Eye (tissue), 1 donor: ENCODE data around the gene ARFGEF3.
"Not testable (repeated sequence)": the region's sequence is repeated elsewhere in the genome, so short reads cannot be mapped to it uniquely, and the experiment has no call there.

Source experiments
- DNase-seq: peaks from one replicate; pipeline ENCODE4 v3.0.0-alpha.2; 2015

Gene ARFGEF3

DNA sequence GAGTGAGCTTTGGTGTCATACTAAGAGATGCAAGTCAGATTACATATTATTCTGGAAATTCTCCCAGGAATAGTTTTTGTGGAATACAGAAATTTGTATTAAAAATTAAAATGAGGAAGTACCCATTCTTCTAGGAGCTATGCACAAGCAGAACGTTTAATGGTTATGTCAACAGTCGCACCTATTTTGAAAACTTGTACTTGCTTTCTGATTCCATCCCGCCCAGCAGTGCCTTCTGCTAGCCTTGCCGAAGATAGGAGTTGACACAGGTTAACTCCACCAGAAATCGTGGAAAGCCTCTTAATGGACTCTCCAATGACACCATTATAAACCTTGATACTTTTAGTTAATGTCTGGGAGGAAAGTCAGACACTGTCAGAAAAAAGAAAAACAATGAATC, 49.9 kb downstream of the ARFGEF3 start:
- DNase-seq: no peak

DNA sequence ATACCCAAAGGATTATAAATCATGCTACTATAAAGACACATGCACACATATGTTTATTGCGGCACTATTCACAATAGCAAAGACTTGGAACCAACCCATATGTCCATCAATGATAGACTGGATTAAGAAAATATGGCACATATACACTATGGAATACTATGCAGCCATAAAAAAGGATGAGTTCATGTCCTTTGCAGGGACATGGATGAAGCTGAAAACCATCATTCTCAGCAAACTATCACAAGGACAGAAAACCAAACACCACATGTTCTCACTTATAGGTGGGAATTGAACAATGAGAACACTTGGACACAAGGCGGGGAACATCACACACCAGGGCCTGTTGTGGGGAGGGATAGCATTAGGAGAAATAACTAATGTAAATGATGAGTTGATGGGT, 50.8 kb downstream of the ARFGEF3 start:
- not testable (repeated sequence) for DNase-seq

DNA sequence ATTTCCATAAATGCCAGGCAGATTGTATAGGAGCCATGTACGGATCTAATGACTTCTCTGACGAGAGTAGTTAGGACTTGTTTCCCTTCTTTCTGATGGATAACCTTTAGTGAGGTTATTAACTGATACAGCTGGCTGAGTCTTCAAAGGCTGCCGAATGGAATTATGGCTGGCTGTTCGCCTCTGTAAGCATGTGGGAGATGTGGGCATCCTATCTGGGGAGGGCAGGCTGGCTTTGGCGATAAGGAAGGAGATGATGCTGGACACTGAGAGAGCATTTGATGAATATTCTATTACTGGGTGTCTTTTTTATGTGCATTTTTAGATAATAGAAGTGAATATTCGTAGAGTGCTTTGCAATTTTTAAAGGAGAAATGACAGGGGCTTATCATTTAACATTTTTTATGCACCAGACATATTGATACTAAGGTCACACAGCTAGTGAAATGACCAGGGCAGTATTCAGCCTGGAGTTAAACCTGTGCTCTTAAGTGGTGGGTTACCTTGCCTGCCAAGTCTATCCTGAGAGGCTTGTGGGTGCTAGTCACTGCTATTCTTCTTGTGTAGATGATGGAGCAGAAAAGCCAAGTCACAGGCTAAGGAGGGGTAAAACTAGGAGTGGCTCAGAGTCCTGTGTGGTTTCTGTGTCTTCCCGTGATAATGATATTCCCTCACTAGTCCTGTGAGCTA, 53.5 kb downstream of the ARFGEF3 start:
- no peak for DNase-seq

DNA sequence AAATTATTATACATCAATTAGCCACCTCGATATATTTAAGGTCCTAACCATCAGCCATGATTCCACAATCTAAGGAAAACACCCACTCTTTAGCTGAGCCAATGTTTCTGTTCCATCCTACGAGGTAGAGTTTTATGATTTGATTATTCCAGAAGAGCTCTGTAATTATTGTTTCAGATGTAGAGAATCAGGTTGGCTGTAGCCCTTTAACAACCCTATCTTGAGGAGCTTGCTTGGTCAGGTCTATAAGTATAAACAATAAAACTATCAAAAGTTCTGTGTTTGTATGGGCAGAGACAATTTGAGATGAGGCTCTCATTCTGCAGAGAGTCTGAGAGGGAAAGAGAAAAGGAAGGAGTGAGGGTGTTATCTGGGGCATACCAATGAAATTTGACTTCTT, 56.7 kb downstream of the ARFGEF3 start, which contains the start of gene PBOV1:
TSS of gene PBOV1 (minus strand) at position 43 of the 400 bp plus-strand sequence. CDS start 96 bp downstream, outside the sequence.
- no peak for DNase-seq

DNA sequence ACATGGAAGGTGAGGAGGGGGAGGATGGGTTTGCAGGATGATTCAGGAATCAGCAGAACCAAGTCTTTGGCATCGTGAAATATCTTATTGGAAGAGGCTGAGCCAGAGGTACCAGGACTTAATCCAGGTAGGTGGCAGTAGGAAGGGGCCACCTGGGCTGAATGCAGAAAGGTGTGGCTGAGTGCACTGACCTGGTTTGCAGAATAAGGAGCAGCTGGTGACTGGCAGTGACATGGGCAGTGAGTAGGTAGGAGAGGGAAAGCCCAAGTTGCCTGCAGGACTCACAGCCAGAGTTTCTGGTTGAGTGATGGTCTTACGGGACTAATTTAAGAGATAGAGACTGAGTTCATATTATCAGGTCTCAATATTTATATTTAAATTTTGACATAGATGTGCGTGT, 57.7 kb downstream of the ARFGEF3 start:
- DNase-seq: no peak

DNA sequence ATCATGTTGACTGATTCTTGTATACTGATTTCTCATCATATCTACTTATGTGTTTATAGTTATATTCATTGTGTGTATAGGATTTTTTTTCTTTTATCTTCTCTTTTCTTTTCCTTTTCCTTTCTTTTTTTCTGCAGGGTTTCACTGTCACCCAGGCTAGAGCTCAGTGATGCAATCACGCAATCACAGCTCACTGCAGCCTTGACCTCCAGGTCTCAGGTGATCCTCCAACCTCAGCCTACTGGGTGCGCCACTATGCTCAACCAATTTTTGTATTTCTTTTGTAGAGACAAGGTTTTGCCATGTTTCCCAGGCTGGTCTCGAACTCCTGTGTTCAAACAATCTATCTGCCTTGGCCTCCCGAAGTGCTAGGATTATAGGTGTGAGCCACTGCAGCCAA, 58.2 kb downstream of the ARFGEF3 start:
- DNase-seq: no peak

DNA sequence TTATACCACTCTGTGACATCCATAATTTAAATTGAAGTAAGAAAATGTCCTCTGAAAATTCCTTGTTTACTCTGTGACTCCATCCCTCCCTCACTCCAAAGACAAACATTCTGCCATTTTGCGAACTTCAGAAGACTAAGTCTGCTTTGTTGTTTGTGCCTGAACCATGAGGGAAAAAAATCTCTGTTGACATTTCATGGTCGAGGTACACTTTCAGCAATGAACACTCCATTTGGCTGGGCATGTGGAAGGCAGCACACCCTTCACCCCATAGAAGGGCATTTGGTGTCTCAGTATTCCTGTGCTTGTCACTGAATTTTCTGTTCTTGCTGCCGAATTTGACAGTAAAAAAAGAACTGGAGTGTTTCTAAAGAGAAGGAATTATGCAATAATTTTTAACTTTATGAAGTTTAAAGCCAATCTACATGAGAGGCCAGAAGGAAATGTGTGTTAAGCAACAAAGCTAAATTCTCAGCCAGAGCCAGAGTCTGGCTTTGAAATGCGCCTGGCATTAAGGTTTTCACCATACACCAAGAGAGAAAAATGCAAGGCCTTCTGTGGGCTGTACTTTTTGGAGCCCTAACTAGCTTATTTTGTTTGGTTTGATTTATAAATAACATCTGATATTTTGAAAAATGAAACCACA, 61.3 kb downstream of the ARFGEF3 start:
- no peak for DNase-seq

DNA sequence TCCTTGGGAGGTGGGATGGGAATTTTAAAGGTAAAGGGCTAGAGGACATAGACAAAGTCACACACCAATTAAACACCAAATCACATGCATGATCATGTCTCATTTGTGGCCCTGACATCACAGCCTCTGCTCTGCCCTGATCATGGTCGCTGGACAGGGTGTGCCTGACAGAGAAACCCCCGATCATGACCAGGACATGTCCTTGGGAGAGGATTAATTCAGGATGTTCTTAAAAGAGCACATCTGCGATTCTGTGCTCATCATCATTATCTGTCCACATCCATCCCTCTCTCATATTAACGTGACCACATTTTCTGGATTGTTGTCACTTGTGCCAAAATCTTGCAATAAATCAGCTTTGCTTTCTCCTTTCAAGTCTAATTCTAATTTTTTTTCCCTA, 64.2 kb downstream of the ARFGEF3 start:
- DNase-seq: no peak

DNA sequence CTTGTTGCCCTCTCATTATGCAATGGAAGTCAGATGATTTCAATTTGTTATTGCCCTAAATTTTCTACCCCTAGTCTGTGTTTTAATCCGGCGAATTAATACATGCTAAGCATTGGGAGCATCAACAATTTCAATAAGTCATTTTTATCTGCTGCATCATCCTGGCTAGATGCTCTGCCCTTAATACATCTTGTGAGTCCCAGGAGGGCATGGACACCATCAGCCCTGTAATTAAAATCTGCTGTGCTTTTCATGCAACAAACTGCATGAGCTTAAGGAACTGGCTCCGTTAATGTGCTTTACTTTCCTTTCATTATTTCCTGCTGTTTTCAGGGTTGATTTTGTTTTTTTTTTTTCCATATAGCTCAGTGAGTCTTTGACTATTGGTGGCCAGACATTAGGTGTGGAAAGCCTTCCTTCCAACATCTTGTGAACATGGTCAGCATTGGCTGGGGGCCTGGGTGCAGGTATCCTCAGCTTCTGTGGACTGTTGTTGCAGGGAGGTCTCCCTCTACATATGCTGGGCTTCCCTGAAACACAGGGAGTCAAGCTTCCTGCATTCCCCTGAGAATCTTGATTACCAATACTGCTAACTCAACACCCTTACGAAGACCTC, 65.1 kb downstream of the ARFGEF3 start:
- no peak for DNase-seq

DNA sequence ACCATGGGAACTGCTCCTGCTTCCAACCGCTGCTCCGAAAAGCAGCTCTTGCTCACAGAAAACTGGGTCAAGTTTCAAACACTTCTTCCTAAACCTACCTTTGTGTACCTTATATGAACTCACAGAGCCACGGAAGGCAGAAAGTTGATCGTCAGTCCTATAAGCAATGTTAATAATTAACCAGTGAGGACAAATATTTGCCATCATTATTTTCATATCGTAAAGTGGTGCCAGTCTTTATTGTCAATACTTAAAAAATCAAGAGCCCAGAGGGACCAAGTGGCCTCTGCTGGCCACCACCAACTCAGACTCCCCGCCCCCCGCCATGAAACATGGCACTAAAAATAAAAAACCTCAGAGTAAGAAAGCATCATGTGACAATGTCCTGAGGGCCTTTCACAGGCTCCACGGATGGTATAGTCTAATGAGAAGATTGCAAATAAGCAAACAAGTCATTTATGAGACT, 65.6 kb downstream of the ARFGEF3 start:
- DNase-seq: no peak

DNA sequence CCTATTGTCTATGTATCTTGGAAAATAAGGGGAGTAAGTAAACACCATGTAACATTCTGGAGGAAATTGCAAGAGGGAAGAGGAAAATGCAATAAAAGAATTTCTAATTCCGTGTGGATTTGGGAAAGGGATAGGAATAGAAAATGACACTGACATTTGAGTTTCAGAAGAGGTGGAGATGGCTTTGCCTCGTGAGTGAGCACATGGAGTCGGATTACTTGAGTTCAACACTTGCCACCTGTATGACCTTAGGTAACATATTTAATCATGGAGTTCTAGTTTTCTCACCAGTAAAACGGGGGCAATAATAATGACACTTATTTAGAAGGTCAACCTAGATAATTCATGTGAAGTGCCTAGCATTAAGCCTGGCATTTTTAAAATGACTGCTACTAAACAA, 67.3 kb downstream of the ARFGEF3 start:
- DNase-seq: no peak

DNA sequence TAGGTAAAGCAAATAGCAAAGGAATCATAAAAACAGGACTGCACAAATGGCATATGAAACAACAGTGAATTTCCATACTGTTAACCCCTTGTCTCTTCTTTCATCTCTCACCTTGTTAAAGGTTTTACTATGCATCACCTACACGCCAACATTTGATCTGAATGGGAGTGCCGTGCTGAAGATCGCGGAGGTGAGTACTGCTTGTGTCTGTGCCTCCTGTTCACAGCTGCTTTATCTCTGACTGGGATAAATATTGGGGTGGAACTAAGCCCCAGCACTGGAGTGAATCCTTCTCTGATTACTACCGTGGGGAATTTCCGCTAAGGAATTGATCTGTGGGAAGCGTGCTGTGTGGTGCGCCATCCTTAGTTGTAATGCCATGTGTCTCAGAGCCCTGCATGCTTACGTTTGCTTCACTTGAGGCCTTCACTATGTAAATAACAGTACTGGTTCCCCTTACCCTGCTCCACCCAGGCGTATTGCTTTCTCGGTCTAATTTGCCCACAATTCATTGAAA, 68.0 kb downstream of the ARFGEF3 start:
- DNase-seq: no peak

DNA sequence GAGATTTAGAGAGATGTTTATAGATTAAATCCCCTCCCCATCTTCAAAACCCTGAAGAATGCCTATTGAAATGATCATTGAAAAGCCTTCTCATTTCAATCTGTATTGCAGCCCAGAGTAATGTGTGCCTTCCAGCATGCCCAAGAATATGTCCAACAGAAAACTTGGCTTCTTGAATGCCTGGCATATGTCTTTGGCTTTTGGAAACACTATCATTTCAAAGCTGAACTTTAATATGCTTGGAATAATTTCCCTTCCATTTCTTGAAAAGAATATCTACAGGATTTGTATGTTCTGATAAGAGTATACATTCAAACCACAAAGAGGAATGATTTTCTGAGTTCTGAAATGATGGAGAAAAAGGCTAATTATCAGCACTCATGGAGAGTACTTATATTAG, 68.5 kb downstream of the ARFGEF3 start:
- DNase-seq: no peak

DNA sequence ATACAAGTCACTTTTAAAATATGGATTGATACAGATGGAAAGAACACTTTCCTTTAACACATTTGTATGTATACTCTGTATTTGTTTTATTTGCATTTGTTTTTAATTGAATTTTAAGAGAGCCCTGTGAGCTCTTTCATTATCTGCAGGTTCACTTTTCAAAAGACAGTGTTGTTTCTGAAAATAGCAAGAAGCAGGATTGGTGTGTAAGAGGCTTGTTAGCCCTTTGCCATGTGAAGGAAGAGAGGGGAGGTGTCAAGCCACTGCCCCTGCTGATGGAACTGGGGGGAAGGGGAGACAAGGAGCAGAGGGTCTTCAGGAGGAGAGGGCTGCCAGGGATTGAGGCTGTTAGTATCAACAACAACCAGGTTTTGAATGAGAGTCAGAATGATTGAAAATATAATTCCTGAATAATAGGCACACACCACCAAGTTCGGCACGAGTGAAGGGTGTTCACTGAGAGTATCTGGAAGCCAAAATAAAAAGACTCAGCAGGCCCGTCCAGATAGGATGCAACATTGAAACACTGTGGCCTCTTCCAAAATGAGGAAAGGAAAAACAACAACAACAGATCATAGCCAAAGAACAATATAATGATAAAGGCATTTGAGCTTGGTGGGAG, 69.1 kb downstream of the ARFGEF3 start:
- DNase-seq: no peak

DNA sequence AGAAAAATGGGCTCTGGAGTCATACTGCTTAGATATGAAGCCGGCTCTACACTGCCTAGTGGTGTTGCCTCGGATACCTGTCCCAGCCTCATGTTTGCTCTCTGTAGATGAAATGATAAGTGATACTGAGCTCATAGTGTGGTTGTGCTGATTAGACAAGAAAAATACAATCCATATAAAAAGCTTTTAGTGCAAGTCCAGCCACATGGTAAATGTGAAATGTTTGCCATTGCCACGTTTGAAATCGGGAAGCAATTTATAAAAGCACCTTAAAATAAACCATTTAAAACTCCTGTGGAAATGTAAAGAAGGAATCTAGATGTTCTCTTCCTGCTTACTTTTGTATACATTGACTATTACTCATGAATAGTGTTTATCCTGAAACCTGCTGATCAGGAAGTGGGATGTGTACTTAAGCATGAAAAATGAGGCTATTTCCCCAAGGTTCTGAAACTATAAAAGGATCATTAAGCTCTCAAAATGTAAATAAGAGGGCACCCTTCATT, 69.7 kb downstream of the ARFGEF3 start:
- DNase-seq: no peak

DNA sequence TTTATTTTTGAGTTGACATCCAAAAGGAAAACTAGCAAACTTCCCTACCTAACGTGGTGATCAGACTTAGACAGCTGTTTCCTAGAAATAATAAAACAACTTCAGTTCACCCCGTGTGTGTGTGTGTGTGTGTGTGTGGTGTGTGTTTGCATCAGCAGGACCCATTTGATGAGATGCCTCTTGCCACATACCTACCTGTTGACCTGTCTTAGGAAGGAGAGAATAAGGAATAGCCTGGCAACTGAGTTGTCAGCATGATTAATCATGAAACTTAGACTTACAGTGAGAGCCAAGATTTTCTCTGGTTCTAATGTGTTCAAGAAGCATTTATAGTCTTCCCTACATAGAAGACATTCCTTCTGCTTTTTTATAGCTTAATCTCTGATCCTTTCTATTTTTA, 72.6 kb downstream of the ARFGEF3 start:
- DNase-seq: no peak

DNA sequence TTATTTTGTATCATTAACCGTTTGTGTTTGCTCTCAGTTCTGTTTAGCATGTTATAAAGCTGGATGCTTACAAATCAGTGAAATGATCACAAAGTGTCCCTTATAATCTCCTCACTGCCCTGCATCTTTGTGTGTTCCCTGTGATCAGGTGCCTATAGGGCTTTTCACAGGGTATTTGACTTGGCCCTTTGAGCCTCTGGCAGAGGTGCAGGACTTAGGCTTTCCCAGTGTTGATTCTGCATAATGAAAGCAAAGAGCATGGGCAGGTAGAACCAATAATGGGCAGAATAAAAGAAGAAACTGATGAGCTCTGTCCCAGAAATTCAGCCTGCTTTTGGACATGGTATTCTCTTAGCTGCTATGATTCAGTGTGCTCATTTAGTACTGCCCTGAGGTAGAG, 73.5 kb downstream of the ARFGEF3 start:
- DNase-seq: no peak

DNA sequence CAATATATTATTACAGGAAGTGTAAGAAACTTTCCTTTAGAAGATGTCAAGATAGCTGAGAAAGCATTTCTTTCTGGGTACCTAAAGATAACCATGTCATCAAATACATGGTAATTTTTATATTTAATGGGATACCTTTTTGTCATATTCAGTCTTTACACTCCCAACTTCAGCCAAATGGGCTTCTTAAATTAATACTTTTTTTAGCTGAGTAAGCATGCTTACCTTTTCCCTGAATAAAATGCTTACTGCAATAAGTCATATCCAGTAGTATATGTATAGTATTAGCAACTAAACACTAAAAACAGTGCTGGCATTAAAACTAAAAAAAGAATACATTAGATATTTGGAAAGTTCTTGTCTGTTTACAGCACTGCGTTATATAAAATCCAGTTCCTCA, 74.0 kb downstream of the ARFGEF3 start:
- no peak for DNase-seq

DNA sequence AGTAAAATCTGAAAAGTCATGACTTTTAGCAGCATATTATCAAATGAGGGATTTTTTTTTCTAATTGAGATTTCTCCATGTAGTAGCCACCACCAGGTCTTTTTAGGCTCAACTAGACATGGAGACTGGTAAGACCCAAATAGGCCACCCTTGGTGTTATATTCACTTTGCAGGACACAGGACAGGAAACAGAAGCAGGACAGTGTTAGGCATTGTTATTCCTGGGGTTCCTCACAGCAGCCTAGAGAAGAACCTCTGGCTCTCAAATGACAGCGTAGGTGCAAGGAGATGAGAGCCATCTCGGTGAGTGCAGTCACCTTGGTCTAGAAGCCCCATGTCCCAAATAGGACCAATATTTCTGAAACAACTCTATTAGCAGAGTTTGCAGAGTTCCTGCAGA, 75.7 kb downstream of the ARFGEF3 start:
- no peak for DNase-seq

DNA sequence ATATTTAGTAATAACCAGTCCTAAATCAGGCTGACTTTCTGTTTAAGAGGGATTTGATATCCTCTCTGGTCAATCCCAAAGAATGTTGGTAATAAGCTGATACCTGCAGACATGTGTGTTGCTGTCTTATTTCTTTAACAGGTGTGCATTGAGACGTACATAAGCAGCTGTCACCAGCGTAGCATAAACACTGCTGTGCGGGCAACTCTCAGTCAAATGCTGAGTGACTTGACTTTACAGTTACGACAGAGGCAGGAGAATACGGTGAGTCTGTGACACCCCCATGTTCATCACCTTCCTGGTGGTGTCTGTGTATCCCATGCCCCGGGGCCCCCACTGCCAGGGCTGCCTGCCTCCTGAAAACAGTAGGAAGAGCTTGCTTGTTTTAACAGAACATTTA, 76.6 kb downstream of the ARFGEF3 start:
- DNase-seq: no peak

DNA sequence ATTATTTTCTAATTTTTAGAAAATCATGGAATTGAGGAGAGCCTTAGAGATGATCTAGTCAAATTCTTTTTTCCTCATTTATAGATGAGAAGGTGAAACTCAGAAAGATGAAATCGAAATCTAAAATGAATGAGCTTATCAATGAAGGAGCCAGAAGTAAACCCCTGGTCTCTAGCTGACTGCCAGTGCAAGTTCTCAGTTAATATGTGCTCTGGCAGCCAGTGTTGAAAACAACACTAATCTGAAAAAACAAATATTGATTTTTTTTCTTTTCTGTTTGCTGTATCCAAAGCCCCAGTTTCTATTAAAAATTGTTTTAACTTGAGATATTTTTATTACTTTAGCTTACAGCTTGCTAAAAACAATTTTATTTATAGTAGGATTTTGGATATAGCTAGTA, 78.0 kb downstream of the ARFGEF3 start:
- no peak for DNase-seq

DNA sequence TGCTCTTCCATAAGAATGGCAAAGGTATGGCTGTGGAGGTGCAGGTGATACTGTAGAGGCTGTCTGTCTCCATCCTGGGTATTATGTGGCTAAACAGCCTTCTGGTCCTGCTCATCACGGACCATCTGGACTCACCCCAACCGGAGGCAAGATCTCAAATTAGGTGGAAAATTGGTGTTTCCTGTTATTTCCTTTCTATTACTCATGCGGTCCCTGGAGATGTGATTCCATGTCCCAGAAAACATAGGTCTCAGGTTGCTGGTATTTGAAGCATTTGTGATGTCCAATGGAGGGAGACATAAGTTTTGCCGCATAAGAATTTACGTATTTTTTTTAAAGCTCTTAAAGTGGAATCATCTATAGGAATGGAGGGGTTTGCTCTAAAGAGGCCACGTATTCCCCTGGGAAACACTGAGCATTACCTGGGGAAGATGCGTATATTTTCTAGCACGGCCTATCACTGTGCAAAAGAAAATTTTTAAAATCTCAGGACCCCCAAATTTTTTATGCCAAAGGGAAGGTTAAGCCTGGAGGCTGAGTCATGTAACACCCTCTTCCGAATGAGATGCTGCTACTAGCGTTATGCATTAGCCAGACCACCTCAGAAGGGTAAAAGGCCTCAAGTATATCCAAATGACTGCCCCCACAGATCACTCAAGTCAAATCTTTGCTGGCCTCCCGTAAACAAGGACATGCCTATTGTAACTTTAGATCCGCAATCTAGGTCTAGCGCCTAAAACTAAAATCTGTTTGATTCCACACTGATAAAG, 78.9 kb downstream of the ARFGEF3 start:
- DNase-seq: peak; percentile 69

DNA sequence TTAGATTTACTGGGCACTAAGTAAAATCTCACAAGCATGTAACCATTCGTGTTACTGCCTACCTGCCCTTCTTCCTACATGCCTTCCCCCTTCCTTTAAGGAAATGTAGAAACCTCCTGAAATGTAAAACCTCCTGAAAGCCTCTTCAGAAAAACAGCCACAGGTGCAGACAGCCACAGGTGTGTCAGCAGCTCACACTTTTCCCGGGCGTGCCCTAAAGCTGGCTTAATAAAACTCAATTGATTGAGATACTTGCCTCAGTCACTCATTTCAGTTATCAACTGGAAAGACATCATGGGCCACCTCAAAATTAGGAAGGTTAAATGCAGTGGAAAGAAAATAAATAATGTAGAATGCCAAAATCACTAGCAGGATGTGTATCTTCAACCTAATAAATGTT, 79.6 kb downstream of the ARFGEF3 start:
- DNase-seq: no peak
